IPS-NIHi11 (cell line): ENCODE measurements around the gene TMEFF2.

ENCODE experiments used
- DNase-seq: peaks from one replicate; pipeline ENCODE4 v3.0.0; 2012; ENCODE audit warnings: mixed read lengths, low spot score

Gene TMEFF2

DNA sequence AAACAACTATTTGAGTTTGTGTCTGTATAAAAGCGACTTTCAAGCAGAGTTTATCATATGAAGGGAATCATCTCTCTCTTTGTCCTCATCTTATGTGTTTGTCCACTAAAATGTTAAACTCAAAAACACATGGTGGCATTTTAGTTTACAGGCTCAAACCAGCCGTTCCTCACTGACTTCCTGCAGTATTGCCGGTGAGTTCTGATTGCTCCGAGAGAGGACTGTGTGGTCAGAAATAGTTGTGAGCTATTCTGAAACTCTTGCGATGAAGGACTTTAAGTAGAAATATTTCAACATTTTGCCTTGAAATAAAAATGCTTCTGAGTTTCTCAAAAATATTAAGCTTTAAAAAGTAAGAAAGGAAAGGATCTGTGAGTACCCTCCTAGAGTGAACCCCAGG, 184.7 kb downstream of the TMEFF2 start:
- no peak for DNase-seq

DNA sequence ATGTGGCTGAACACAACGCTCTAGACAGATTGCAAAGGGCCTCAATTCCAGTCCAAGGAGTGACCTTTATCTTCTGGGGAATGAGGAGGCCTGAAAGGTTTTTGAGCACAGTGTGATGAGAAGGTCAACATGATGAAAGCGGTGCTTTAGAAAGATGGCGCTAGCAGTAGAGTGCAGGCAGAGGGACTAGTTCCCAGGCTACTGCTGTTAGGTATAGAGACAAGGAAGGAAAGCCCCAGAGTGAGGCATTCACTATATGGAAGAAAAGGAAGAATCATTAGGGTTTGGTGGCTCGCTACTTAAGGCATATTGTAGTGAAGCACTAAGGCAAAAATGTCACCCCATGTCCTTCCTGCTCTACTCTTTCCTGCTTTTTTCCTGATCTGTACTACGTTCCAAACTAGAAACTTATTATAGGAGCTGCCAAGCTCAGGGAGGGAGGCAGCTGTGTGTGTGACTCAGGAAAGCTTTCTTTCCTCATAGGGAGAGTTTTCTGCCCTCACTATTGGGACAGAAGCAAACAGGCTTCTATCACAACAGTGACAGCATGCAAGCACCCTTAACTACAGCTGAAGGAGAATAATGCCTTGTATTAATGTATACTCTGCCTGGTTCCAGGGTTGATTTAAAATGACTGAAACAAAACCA, 187.0 kb downstream of the TMEFF2 start:
- no peak for DNase-seq

DNA sequence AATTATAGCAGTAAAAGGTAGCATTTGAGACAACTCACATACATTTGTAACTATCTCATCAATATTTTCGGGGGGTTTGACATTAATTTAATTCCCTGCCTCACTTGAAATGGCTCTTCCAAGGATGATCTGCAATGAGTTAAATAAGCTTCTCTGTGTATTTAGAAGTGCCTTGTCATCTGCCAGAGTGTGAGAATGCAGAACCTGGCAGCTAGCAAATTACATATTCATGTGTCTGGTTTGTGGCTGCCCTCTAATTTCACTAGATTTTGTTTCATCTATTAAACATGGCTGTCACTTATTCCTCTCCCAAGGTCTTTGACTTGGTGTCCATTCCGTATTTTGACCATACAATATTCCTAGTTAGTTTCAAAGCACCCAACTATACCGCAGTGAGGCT, 189.5 kb downstream of the TMEFF2 start:
- DNase-seq: no peak

DNA sequence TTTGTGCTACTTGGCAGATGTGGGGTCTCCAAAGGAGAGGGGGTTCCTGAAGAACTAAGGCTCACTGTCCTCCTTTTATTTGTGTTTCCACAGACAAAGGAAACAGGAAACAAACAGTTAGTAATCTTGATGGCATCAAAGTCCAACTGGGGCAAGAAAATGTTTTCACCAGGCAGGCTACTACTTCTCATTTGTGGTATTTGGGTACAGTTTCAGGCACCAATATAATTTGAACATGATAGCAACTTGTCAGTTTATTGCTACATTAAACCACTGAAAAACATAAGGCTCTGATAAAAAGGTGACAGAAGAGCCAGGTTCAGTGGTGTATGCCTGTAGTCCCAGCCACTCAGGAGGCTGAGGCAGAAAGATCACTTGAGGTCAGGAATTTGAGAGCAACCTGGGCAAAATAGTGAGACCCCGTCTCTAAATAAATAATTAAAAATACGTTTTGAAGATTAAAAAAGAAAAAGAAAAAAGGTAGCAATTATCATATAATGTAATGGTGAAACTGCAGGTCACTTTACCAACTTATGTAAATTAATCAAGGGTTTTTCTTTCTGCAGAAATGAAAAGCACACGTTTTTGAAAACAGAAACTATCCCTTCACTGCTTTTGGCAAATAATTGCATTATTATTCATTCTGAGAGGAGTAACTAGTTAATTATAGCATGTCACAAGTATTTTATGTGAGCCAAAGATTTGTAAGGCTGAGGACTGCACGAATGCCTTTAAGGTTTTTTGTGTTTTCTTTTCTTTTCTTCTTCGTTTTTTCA, 190.4 kb downstream of the TMEFF2 start:
- DNase-seq: no peak

DNA sequence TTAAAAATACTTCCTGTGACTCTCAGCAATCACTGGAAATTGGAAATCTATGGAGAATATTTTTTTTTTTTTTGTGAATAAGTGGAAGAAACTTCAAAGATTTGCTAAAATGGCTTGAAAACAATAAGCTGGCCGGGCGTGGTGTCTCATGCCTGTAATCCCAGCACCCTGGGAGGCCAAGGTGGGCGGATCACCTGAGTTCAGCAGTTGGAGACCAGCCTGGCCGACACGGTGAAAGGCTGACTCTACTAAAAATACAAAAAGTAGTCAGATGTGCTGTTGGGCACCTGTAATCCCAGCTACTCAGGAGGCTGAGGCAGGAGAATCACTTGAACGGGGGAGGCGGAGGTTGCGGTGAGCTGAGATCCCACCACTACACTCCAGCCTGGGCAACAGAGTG, 192.3 kb downstream of the TMEFF2 start:
- DNase-seq: no peak

DNA sequence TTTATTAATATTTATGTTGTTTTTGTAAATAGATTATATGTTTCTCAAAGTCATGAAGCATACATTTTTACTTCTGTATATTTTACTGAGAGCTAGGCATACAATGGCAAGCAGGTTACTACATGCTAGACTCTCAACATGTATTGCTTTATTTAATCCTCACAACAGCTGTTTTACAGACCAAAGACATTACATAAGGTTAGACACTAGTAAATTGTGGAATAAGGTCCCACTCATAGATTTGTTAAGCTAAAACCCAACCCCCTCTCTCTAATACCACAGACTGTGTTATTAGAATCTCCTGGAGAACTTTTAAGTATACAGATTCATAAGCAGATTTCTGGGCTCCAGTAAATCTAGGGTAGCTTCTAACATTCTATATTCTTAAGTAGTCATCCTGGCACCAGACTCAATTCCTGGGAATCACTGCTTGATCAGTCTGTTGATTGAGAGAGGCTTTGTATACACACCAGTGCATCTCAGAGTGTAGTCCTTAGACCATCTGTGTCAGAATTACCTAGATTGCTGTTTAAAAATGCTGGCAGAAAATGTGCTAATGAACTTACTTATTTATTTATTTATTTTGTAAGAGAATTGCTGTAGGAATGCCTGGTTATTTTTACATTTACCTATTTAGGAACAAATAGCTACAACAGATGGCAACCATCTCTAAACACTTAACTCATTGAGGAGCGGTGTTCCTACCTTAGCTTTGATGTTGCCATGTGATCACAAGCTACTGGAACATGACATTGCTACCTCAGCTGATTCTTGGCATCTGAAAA, 194.3 kb downstream of the TMEFF2 start:
- DNase-seq: no peak

DNA sequence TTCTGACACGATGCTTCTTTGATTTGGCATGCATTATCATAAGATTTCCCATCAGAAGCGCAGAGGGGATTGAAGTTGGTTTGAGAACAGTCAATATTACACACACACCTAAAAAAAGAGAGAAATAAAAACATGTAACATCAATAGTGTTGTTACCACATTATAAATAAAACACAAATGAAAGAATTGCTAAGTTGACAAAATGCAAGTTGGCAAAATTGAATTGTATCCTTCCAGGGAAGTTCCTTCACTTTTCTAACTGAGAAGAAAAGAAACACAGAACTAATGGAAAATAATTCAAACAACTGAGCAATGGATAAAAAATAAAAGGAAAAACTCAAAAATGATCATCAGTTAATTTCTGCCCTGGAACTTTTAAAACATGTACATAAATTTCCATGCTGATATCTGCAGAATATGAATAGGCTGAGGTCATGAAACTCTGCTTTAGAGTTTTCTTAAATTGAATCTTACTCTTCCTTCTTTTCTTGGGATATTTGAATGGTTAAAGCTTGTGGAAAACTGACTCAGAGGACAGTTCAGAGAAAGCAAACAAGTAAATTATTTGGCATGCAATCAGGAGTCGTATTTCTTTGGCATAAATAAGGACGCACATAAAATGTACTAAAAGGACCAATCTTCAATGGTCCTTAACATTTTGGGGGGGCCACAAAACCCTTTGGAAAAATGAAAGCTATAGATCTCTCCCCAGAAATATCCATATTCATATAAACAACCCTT, 195.5 kb downstream of the TMEFF2 start:
- DNase-seq: no peak

DNA sequence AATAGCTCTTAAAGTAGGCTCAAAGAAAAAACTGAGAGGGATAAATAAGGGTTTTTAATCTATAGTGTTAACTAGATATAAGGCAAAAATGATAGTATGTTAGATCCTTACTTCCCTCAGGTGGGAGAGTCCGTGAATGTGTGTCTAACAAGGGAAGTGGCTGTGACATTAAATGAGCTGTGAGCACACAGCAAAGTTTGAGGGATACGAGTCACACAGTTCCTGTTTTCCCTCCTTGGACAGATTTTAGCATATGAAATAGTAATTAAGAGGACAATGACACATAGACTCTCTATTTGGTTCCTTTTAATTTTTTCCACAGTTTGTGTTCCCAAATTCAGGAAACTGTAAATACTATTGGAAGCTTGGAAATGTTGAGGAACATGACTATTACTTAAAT, 199.4 kb downstream of the TMEFF2 start:
- no peak for DNase-seq

DNA sequence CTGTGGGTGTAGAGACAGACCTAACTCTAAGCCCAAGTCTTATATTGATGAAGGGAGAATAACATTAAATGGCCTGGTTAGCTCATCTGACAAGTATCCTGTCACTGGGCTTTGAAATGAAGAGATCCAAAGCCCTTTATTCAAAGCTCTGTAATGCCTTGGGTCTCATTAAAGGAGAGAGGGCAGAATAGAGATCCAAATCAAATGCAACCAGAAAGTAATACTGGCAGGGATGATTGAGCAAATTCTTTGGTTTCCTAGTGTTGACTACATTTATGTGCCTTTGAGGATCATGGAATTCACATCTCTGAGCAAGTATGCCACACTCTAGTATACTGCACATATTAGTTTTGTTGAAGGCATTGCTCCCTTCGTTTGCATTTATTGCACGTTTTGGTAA, 200.0 kb downstream of the TMEFF2 start:
- no peak for DNase-seq

DNA sequence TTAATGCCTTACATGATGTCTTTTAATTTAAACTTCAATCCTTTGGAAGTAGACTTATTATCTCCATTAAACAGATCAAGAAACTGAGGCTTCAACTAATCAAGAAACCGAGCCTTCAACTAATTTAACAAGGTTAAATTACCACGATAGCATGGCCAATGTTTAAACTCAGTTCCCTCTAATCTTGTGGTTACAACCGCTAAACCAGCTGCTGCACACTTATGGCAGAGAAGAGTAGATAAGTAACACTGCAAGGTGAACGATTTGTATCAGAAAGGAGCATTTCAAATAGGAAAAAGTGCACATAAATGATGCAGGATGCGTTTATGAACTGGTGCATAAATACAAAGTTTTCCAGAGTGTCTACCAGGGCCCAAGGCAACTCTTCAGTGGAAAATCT, 203.3 kb downstream of the TMEFF2 start:
- DNase-seq: no peak

DNA sequence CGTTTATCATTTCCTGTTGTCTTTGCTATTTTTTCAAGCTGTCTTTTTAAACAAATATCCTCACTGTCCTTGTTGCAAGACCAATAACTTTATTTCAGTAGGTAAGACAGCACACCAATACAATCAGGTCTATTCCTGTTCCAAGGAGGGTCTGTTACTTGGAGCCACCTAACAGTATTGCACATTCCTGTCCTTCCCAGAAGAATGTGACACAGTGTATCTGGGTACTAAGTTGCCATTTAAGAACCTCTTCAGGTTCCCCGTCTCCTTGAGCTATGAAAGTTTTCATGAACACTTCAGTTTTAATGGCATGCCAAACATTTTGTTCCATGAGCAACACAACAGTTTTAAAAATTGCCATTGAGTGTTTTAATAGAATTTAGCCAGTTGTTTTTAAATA, 209.0 kb downstream of the TMEFF2 start:
- DNase-seq: no peak

DNA sequence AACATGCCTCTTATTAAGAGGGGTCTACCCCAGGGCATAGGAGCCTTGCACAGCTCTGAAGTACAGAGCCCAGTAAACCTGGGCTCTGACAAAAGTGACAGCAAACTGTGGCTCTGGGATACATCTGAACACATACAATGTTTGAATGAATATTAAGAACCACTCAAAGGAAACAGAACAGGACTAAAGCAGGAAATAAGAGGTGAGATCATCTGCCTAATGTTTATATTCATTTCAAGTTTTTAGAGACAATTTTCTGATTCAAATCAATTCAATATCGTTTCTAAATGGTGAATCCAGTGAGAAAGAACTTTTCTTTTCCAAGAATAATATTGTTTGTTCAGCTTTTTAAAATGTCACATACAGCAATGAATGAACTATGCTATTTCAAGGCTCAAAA, 211.1 kb downstream of the TMEFF2 start:
- no peak for DNase-seq

DNA sequence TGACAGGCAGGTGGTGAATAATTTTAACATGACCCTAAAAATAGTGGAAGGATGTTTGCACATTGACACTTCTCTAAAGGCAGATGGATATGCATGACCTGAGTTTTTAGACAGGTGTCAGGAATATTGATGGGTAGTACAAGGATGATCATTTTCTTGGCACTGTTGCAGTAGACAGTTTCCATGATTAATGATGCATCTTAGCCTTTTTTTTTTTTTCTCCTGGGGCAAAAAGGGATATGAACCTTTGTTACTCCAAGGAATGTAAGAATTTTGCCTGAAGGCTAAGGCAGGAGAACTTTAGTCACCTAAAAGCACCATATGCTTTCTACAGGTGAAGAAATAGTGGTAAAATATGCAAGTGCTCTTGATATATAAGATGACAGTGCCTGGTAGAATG, 211.5 kb downstream of the TMEFF2 start:
- no peak for DNase-seq

DNA sequence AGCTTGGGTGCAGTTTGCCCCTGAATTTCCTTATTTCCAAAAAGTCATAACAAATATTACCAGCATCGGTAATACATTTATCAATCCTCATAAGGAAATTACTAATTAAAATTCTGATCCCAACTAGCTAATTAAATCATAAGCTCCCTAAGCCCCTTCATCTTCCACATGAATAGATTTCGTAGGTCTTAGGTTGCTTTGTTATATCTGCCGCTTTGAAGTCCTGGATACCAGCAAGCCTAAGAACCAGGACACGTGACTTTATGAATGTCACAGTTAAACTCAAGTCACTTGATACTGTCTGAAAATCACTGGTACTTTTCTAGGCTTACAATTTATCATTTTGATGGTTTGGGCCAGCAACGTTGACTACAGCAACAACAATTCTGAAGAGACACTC, 213.0 kb downstream of the TMEFF2 start:
- DNase-seq: no peak

DNA sequence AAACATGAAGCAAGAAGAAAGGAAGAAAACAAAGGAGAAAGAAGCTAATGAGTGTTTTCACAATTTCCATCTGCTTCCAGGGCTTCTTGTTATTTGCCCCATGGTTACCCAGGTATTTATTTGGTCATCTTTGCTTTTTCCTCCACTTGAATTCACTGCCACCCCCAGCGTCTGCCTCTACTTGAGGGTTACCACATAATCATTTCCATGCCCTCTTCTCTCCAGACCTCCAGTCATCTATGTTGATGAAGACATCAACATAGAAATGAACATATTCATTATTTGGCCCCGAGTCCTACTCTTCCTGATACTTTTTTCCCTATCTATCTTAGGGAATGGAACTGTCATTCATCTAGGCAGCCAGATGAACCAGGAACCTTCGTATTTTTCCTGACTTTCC, 214.2 kb downstream of the TMEFF2 start:
- no peak for DNase-seq

DNA sequence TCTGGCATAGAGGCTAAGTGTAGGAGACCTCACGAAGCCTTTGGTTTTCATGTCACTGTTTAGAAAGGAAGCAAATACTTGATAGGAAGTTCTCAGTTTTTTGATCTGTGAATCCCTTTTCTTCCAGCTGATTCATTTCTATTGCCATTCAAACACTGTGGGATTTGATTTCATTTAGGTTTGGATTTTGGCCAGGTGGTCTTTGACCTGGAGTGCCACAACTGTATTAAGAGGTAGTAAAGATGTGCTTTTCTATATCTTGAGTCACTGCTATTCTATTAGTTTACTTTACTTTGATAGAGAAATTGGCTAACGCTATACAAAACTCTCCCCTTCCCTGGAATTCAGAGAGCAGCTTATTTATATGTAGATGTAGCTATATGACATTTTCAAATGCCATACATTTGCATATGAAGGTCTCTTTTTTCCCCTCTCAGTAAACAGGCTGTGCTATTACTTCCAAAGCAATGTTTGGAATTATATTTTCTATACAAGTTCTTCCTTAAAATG, 215.5 kb downstream of the TMEFF2 start:
- no peak for DNase-seq

DNA sequence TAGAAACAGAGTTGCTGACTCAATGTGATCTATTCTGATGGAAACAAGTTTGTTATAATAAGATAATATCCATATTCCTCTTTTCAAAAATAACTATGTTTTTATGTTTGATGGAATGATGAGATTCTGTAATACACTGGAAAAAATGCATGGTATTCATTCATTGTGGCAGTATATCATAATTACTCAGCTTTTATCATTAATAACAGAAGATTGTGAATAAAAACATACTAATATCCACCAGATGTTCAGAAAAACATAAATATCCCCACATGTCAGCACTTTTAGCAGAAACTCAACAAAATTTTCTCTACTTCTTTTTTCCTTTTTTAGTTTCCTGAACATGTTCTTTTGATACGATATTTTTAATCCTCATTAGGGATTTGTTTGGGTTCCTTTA, 217.0 kb downstream of the TMEFF2 start:
- no peak for DNase-seq

DNA sequence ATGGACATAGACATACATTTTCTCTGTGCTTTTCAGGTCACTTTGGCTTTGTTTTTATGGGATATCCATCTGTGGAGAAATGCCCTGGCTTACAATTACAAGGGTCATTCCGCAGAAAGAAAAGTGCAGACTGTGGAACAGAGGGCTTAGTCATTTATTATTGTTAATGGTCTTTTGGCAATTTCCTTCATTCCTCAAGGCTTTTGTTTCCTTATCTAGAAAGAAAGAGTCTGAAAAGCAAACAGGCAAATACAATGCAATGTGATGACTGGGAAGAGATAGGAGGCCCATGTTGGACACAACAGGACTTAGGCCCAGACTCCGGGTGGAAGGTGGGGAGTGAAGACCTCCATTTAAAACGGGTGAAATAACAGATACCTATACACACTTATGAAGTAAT, 218.3 kb downstream of the TMEFF2 start:
- no peak for DNase-seq

DNA sequence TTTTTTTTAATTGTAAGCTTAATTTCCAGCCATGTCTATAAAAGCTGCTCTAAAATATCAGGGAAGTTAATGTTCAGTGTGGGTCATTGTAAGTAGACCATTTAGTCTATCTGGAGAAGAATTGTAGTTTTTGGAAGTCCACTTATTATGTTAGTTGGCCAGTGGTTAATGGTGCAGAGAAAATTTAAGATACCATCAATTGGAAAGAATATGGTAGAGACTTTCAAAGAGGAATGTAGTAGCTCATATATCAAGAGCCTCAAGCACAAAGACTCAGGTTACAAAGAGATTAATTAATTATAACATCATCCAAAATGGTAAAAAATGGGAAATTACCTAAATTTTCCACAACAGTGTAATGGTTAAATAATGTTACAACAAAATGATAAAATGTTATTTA, 220.1 kb downstream of the TMEFF2 start:
- DNase-seq: no peak

DNA sequence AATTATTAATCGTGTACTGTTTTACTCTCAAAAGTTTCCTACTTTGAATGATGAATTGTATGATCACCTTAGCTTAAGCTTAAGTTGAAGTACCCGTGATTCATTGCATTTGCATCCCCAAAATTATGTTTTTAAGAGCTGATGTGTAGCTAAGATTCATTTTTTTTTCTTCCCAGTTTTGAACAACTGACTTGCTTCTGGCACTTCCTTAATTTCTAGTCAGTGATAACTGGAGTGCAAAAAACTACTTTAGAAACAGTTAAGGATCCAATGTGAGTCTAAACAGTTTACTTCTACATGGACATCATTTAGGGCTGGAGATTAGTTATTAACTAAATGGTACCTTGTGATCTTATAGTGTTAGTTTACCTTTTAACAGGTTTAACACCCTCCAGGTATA, 223.9 kb downstream of the TMEFF2 start:
- no peak for DNase-seq

DNA sequence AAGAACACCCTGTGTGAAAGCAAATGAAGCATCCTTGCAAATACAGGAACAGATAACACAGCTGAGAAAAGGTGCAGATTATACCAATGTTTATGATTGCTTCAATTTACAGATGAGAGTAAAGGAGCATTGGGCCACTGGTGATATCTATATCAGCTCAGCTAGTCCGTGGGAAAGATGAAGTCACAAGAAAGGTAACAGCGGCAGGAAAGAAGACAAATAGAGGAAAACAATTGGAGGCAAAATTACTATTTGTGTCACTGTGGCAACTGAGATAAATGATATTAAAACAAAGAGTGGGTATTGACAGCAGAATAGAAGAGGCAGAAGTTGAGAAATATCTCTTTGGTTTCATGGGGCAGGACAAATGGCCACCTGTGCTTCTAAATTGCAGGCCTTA, 226.6 kb downstream of the TMEFF2 start:
- no peak for DNase-seq

DNA sequence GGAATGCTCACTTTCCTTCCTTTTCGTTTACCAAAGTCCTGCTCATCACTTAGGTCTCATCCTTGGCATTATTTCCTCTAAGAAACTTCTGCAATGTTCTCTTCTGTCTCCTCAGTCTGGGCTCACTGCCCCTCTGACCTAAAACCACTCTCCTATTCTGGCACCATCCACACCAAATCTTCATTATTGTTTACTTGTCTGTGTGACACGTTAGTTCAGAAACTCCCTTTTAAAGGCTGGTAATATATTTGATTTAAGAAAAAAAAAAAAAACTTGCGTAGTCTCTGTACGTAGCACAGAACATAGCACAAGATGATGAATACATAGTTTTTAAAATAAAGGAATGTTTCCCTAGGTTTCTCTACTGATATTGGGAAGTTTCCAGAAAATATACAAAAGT, 229.0 kb downstream of the TMEFF2 start:
- no peak for DNase-seq
